SJSA1 (cell line): ENCODE results near the gene ASIC5. TPM values are rescaled to one million over a fixed set of nuclear protein-coding genes. Genes with fewer than 3 reads are reported as not detected.

Experiments
- DNase-seq, 2 experiments: peaks; one replicate each; pipeline ENCODE4 v3.0.0-alpha.2; 2015 to 2020; ENCODE audit warnings: low spot score in 2 of 2, low read depth in 1 of 2
- H3K27ac ChIP-seq: fragments of 250-450 bp; sonication (Bioruptor Pico); 2 replicates; pipeline ENCODE4 v1.5.1; 2020; ENCODE audit warnings: mild to moderate bottlenecking, moderate library complexity
- H3K27me3 ChIP-seq: fragments of 250-450 bp; sonication (Bioruptor Pico); replicated peaks from 2 replicates; pipeline ENCODE4 v1.5.1; 2020; ENCODE audit warnings: mild to moderate bottlenecking, moderate library complexity
- H3K36me3 ChIP-seq: fragments of 250-450 bp; sonication (Bioruptor Pico); 2 replicates; pipeline ENCODE4 v1.5.1; 2020; ENCODE audit warnings: mild to moderate bottlenecking
- H3K4me1 ChIP-seq: fragments of 250-450 bp; sonication (Bioruptor Pico); replicated peaks from 2 replicates; pipeline ENCODE4 v1.6.1; 2021; ENCODE audit warnings: mild to moderate bottlenecking
- H3K4me3 ChIP-seq: fragments of 250-450 bp; sonication (Bioruptor Pico); 2 replicates; pipeline ENCODE4 v1.5.1; 2020; ENCODE audit warnings: mild to moderate bottlenecking
- H3K9me3 ChIP-seq: fragments of 250-450 bp; sonication (Bioruptor Pico); replicated peaks from 2 replicates; pipeline ENCODE4 v1.5.1; 2020; ENCODE audit warnings: mild to moderate bottlenecking
- total RNA-seq: library from RNA; depleted of rRNA; stranded (reverse); fragments of >200 nt; shearing (Covaris generic); gene quantifications from 2 replicates; pipeline ENCODE4 v1.2.3, GENCODE V29; 2014

ASIC5 gene
- total RNA-seq, 1 experiment from 2014 or later: not detected

DNA sequence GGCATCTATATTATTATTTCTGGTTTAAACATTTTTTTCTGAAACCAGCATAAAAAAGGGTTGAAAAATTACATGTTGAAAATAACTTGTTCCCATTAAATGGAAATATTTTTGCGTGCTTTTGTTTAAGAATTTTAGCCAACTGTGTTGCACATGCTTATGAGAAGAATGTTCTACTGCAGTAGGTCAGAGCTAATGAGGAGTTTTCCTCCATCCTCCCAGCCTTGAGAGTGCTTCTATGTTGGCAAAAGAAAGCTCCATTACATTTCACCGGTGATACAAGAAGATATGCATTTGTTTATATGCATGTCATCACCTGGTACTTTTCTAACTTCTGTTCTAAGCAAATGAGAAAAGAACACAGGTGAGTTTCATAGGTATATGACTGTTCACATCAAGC lies 23.9 kb upstream of the ASIC5 start:
- DNase-seq: no peak
- no peak overlapping the region for H3K27ac ChIP-seq

GRCh38 chr4:155889031-155889793 lies 23.1 kb upstream of the ASIC5 start:
- no peak for DNase-seq
- Histone ChIP-seq H3K4me3 (no peak overlapping the region), H3K36me3 (no peaks in the 10 kb centered on the region), H3K4me1 (no peaks in the 10 kb centered on the region), H3K27ac (no peak overlapping the region), H3K9me3 (no peaks in the 10 kb centered on the region), H3K27me3 (no peaks in the 10 kb centered on the region)

More for the DNA sequence above, 23.9 kb upstream of the ASIC5 start:
- Histone ChIP-seq H3K4me3 (no peak overlapping the region), H3K36me3 (no peaks in the 10 kb centered on the region), H3K9me3 (no peaks in the 10 kb centered on the region), H3K4me1 (no peaks in the 10 kb centered on the region), H3K27me3 (no peaks in the 10 kb centered on the region)

GRCh38 chr4:155887847-155888570 lies 21.9 kb upstream of the ASIC5 start:
- no peak for DNase-seq
- no peak overlapping the region for H3K4me3 ChIP-seq

GRCh38 chr4:155887045-155887444 lies 21.0 kb upstream of the ASIC5 start:
- H3K27me3 ChIP-seq: no peaks in the 10 kb centered on the region
- no peak overlapping the region for H3K27ac ChIP-seq
- H3K9me3 ChIP-seq: no peaks in the 10 kb centered on the region
- no peaks in the 10 kb centered on the region for H3K36me3 ChIP-seq
- DNase-seq: no peak
- H3K4me1 ChIP-seq: no peaks in the 10 kb centered on the region
- H3K4me3 ChIP-seq: no peak overlapping the region

More at GRCh38 chr4:155887847-155888570, 21.9 kb upstream of the ASIC5 start:
- H3K9me3 ChIP-seq: no peaks in the 10 kb centered on the region
- H3K36me3 ChIP-seq: no peaks in the 10 kb centered on the region
- no peaks in the 10 kb centered on the region for H3K4me1 ChIP-seq
- H3K27ac ChIP-seq: no peak overlapping the region
- no peaks in the 10 kb centered on the region for H3K27me3 ChIP-seq

- Histone ChIP-seq H3K9me3 (no peaks in the 10 kb centered on the region), H3K27me3 (no peaks in the 10 kb centered on the region), H3K4me1 (no peaks in the 10 kb centered on the region), H3K27ac (no peak overlapping the region), H3K36me3 (no peaks in the 10 kb centered on the region), H3K4me3 (no peak overlapping the region)
- no peak for DNase-seq
Observed at GRCh38 chr4:155885666-155886065, 19.6 kb upstream of the ASIC5 start.

- DNase-seq: no peak
Observed at GRCh38 chr4:155883895-155884294, 17.8 kb upstream of the ASIC5 start.

GRCh38 chr4:155881555-155881954 lies 15.5 kb upstream of the ASIC5 start:
- H3K4me3 ChIP-seq: no peak overlapping the region
- DNase-seq: no peak
- no peaks in the 10 kb centered on the region for H3K4me1 ChIP-seq
- no peaks in the 10 kb centered on the region for H3K9me3 ChIP-seq
- H3K27me3 ChIP-seq: no peaks in the 10 kb centered on the region
- no peak overlapping the region for H3K27ac ChIP-seq
- H3K36me3 ChIP-seq: no peaks in the 10 kb centered on the region

More at GRCh38 chr4:155883895-155884294, 17.8 kb upstream of the ASIC5 start:
- Histone ChIP-seq H3K27me3 (no peaks in the 10 kb centered on the region), H3K4me1 (no peaks in the 10 kb centered on the region), H3K27ac (no peak overlapping the region), H3K9me3 (no peaks in the 10 kb centered on the region), H3K36me3 (no peaks in the 10 kb centered on the region), H3K4me3 (no peak overlapping the region)

GRCh38 chr4:155879767-155880166 lies 13.7 kb upstream of the ASIC5 start:
- DNase-seq: no peak
- no peaks in the 10 kb centered on the region for H3K36me3 ChIP-seq
- H3K27ac ChIP-seq: no peak overlapping the region
- H3K9me3 ChIP-seq: no peaks in the 10 kb centered on the region
- no peak overlapping the region for H3K4me3 ChIP-seq
- no peaks in the 10 kb centered on the region for H3K4me1 ChIP-seq
- no peaks in the 10 kb centered on the region for H3K27me3 ChIP-seq

GRCh38 chr4:155878611-155879010 lies 12.5 kb upstream of the ASIC5 start:
- no peak overlapping the region for H3K4me3 ChIP-seq
- no peak for DNase-seq
- no peaks in the 10 kb centered on the region for H3K4me1 ChIP-seq
- H3K36me3 ChIP-seq: no peaks in the 10 kb centered on the region
- no peaks in the 10 kb centered on the region for H3K27me3 ChIP-seq
- H3K9me3 ChIP-seq: no peaks in the 10 kb centered on the region
- H3K27ac ChIP-seq: no peak overlapping the region

- DNase-seq: no peak
- Histone ChIP-seq H3K9me3 (no peaks in the 10 kb centered on the region), H3K4me1 (no peaks in the 10 kb centered on the region), H3K4me3 (no peak overlapping the region), H3K36me3 (no peaks in the 10 kb centered on the region), H3K27me3 (no peaks in the 10 kb centered on the region), H3K27ac (no peak overlapping the region)
Observed at GRCh38 chr4:155877971-155878370, 11.9 kb upstream of the ASIC5 start.

- H3K27ac ChIP-seq: no peak overlapping the region
- no peak overlapping the region for H3K4me3 ChIP-seq
- no peaks in the 10 kb centered on the region for H3K36me3 ChIP-seq
- H3K9me3 ChIP-seq: no peaks in the 10 kb centered on the region
- no peaks in the 10 kb centered on the region for H3K27me3 ChIP-seq
- H3K4me1 ChIP-seq: no peaks in the 10 kb centered on the region
- no peak for DNase-seq
Observed at GRCh38 chr4:155875878-155876277, 9.8 kb upstream of the ASIC5 start.

GRCh38 chr4:155855897-155856296 lies 10.2 kb downstream of the ASIC5 start:
- H3K27me3 ChIP-seq: no peaks in the 10 kb centered on the region
- no peak overlapping the region for H3K4me3 ChIP-seq
- no peaks in the 10 kb centered on the region for H3K4me1 ChIP-seq
- DNase-seq: no peak
- H3K36me3 ChIP-seq: no peaks in the 10 kb centered on the region
- H3K27ac ChIP-seq: no peak overlapping the region
- no peaks in the 10 kb centered on the region for H3K9me3 ChIP-seq

GRCh38 chr4:155854582-155855226 lies 11.4 kb downstream of the ASIC5 start:
- H3K36me3 ChIP-seq: no peaks in the 10 kb centered on the region
- H3K4me3 ChIP-seq: no peak overlapping the region
- H3K4me1 ChIP-seq: no peaks in the 10 kb centered on the region
- H3K9me3 ChIP-seq: no peaks in the 10 kb centered on the region
- H3K27ac ChIP-seq: no peak overlapping the region
- peak in 1 of 2 experiments; percentile 12 for DNase-seq
- no peaks in the 10 kb centered on the region for H3K27me3 ChIP-seq

- H3K4me1 ChIP-seq: no peaks in the 10 kb centered on the region
- H3K4me3 ChIP-seq: no peak overlapping the region
- H3K27ac ChIP-seq: no peak overlapping the region
- no peaks in the 10 kb centered on the region for H3K36me3 ChIP-seq
- no peaks in the 10 kb centered on the region for H3K9me3 ChIP-seq
- H3K27me3 ChIP-seq: no peaks in the 10 kb centered on the region
- no peak for DNase-seq
Observed at GRCh38 chr4:155853189-155853588, 12.9 kb downstream of the ASIC5 start.
